ENCODE data around the gene SPRYD3. TPM values are rescaled to one million over a fixed set of nuclear protein-coding genes. Genes with fewer than 3 reads are reported as not detected.

SPRYD3 gene
- total and polyA plus RNA-seq, 2 experiments from 2014 or later: 4.3 to 5.4 TPM

DNA sequence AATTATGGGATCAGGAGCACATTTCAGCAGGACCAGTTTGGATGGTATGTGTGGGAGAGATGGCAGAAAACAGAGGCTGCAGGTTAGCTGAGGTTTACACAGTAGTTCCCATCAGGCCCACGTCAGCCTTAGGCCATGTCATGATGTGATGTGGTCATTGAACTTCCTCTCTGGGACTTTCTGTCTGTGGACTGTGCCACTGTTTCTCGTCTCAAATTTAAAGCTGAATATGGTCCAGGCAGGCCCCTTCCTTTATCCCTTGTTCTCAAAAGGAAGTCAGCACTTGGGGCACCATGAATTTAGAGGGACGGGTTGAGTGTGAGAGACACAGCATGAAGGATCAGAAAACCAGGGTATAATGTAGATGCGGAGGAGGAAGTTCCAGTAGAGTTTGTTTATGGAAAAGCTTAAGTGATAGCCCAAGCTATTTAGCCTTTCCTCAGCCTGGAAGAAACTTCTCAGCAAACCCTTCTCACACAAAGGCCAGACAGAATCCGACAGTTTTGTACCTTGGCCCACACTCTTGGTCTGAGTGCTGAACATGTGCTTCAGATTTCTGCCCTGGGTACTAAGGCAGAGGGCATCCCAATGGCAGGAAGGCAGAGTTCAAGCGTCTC, 14.7 kb upstream of the SPRYD3 start (continued):
- TF ChIP-seq, protein P1, sequence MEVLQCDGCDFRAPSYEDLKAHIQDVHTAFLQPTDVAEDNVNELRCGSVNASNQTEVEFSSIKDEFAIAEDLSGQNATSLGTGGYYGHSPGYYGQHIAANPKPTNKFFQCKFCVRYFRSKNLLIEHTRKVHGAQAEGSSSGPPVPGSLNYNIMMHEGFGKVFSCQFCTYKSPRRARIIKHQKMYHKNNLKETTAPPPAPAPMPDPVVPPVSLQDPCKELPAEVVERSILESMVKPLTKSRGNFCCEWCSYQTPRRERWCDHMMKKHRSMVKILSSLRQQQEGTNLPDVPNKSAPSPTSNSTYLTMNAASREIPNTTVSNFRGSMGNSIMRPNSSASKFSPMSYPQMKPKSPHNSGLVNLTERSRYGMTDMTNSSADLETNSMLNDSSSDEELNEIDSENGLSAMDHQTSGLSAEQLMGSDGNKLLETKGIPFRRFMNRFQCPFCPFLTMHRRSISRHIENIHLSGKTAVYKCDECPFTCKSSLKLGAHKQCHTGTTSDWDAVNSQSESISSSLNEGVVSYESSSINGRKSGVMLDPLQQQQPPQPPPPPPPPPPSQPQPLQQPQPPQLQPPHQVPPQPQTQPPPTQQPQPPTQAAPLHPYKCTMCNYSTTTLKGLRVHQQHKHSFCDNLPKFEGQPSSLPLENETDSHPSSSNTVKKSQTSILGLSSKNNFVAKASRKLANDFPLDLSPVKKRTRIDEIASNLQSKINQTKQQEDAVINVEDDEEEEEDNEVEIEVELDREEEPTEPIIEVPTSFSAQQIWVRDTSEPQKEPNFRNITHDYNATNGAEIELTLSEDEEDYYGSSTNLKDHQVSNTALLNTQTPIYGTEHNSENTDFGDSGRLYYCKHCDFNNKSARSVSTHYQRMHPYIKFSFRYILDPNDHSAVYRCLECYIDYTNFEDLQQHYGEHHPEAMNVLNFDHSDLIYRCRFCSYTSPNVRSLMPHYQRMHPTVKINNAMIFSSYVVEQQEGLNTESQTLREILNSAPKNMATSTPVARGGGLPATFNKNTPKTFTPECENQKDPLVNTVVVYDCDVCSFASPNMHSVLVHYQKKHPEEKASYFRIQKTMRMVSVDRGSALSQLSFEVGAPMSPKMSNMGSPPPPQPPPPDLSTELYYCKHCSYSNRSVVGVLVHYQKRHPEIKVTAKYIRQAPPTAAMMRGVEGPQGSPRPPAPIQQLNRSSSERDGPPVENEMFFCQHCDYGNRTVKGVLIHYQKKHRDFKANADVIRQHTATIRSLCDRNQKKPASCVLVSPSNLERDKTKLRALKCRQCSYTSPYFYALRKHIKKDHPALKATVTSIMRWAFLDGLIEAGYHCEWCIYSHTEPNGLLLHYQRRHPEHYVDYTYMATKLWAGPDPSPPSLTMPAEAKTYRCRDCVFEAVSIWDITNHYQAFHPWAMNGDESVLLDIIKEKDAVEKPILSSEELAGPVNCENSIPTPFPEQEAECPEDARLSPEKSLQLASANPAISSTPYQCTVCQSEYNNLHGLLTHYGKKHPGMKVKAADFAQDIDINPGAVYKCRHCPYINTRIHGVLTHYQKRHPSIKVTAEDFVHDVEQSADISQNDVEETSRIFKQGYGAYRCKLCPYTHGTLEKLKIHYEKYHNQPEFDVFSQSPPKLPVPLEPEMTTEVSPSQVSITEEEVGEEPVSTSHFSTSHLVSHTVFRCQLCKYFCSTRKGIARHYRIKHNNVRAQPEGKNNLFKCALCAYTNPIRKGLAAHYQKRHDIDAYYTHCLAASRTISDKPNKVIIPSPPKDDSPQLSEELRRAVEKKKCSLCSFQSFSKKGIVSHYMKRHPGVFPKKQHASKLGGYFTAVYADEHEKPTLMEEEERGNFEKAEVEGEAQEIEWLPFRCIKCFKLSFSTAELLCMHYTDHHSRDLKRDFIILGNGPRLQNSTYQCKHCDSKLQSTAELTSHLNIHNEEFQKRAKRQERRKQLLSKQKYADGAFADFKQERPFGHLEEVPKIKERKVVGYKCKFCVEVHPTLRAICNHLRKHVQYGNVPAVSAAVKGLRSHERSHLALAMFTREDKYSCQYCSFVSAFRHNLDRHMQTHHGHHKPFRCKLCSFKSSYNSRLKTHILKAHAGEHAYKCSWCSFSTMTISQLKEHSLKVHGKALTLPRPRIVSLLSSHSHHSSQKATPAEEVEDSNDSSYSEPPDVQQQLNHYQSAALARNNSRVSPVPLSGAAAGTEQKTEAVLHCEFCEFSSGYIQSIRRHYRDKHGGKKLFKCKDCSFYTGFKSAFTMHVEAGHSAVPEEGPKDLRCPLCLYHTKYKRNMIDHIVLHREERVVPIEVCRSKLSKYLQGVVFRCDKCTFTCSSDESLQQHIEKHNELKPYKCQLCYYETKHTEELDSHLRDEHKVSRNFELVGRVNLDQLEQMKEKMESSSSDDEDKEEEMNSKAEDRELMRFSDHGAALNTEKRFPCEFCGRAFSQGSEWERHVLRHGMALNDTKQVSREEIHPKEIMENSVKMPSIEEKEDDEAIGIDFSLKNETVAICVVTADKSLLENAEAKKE (CRISPR knock-in tag; IDR thresholded peaks at IDR 0.05): no peak
- TF ChIP-seq, protein P2, sequence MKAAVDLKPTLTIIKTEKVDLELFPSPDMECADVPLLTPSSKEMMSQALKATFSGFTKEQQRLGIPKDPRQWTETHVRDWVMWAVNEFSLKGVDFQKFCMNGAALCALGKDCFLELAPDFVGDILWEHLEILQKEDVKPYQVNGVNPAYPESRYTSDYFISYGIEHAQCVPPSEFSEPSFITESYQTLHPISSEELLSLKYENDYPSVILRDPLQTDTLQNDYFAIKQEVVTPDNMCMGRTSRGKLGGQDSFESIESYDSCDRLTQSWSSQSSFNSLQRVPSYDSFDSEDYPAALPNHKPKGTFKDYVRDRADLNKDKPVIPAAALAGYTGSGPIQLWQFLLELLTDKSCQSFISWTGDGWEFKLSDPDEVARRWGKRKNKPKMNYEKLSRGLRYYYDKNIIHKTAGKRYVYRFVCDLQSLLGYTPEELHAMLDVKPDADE (IDR thresholded peaks at IDR 0.05): no peak
- no peak for TF ChIP-seq JUNB (IDR thresholded peaks at IDR 0.05; ENCODE audit: unreplicated experiment)
- no peak for TF ChIP-seq ZNF331 (CRISPR knock-in tag; IDR thresholded peaks at IDR 0.05; ENCODE audit: low read depth)
- no peak for TF ChIP-seq CREB1 (CRISPR knock-in tag; IDR thresholded peaks at IDR 0.05; ENCODE audit: low read depth)
- TF ChIP-seq EZH2phosphoT487 (IDR thresholded peaks at IDR 0.05; ENCODE audit: unreplicated experiment): no peak

DNA sequence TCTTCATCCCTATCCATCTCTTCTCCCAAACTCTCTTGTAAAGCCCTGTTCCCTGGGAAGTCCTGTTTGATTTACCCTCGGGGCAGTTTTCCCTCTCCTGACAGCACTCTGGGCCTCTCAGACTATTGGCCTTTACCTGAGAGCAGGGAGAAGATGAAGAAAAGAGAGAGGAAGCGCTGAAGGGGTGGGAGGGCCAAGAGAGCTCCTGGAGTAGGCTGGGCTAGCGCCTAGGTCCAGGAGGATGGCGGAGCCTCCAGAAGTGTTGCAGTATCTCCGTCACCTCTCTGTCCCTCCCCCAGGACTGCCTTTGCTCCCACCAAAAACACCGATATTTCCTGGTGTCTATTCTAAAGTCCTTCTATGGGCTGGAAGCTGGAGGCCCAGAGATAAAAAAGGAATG, 12.6 kb upstream of the SPRYD3 start:
- H4K20me1 ChIP-seq (replicated peaks; ENCODE audit: insufficient read depth): no peaks in the 10 kb centered on the region
- H3K9me3 Mint-ChIP-seq: no peaks in the 10 kb centered on the region
- no peak overlapping the region for H3K4me3 Mint-ChIP-seq
- no peak overlapping the region for H3K4me3 ChIP-seq
- no peaks in the 10 kb centered on the region for H3K36me3 Mint-ChIP-seq (ENCODE audit: low read depth)
- peaks cover 17% of the 10 kb centered on the region for H3K27me3 Mint-ChIP-seq (ENCODE audit: insufficient read depth, low read depth, poor library complexity)
- H3K4me1 ChIP-seq (ENCODE audit: insufficient read depth): peaks cover 14% of the 10 kb centered on the region
- peaks cover 21% of the 10 kb centered on the region for H3K27me3 ChIP-seq (ENCODE audit: insufficient read depth)
- no peaks in the 10 kb centered on the region for H3K36me3 ChIP-seq (ENCODE audit: insufficient read depth)
- DNase-seq (ENCODE audit: low spot score) (no peak), ATAC-seq (peak; percentile 41)
- H3K4me2 ChIP-seq: no peak overlapping the region
- H2AFZ ChIP-seq: peak overlapping the region; percentile 49; the same call in 1 of the 2 replicates
- 0 out of 2 replicates have a peak, but pooled peaks cover 8% of the 10 kb centered on the region for H3F3A ChIP-seq (replicated peaks; ENCODE audit: low read depth)
- H3K4me1 Mint-ChIP-seq: peaks cover 20% of the 10 kb centered on the region
- H3K79me2 ChIP-seq (replicated peaks; ENCODE audit: insufficient read depth): no peaks in the 10 kb centered on the region
- no peak overlapping the region for H3K27ac ChIP-seq (ENCODE audit: low read depth)
- no peaks in the 10 kb centered on the region for H3K9me2 ChIP-seq (ENCODE audit: insufficient read depth)
- TF ChIP-seq POLR2AphosphoS5 (IDR thresholded peaks at IDR 0.05; ENCODE audit: low read depth): no peak
- TF ChIP-seq, protein P1 (CRISPR knock-in tag; IDR thresholded peaks at IDR 0.05): no peak
- TF ChIP-seq JUNB (IDR thresholded peaks at IDR 0.05; ENCODE audit: unreplicated experiment): no peak
- no peak for TF ChIP-seq CREB1 (CRISPR knock-in tag; IDR thresholded peaks at IDR 0.05; ENCODE audit: low read depth)
- TF ChIP-seq EZH2 (IDR thresholded peaks at IDR 0.05; ENCODE audit: low read depth, unreplicated experiment): no peak
- no peak overlapping the region for H3K27ac Mint-ChIP-seq

Measured in GM23338 (cell line).